Measurements from ENCODE around the gene ABCD1.

- TF ChIP-seq ATF2 (CRISPR knock-in tag; IDR thresholded peaks at IDR 0.05; ENCODE audit: borderline replicate concordance, low read depth) (no peak), JUN (CRISPR knock-in tag; IDR thresholded peaks at IDR 0.05) (no peak), CTCF (IDR thresholded peaks at IDR 0.05) (no peak)
Measured at GRCh38 chrX:153786669-153787068, 62.0 kb downstream of the ABCD1 start.
